KMS-11 (cell line): ENCODE data around the gene HASPIN.

ENCODE experiments used
- H2AFZ ChIP-seq: fragments of 200-600 bp; sonication (generic); 2 replicates; pipeline ENCODE4 v1.6.1; 2016; ENCODE audit warnings: antibody characterized with exemption, mixed run types, low read depth
- H3K27ac ChIP-seq: fragments of 200-600 bp; sonication (generic); 2 replicates; pipeline ENCODE4 v1.6.1; 2016; ENCODE audit warnings: mild to moderate bottlenecking, mixed run types
- H3K27me3 ChIP-seq: fragments of 200-600 bp; sonication (generic); 2 replicates; pipeline ENCODE4 v1.6.1; 2017; ENCODE audit warnings: mild to moderate bottlenecking, low read depth, mixed run types, moderate library complexity; ENCODE audit not compliant: insufficient read depth
- H3K36me3 ChIP-seq: fragments of 200-600 bp; sonication (generic); 2 replicates; pipeline ENCODE4 v1.6.1; 2017; ENCODE audit warnings: mild to moderate bottlenecking, mixed run types; ENCODE audit not compliant: insufficient read depth
- H3K4me1 ChIP-seq: fragments of 200-600 bp; sonication (generic); 2 replicates; pipeline ENCODE4 v1.6.1; 2016; ENCODE audit warnings: mild to moderate bottlenecking, low read depth, mixed run types; ENCODE audit not compliant: poor library complexity, severe bottlenecking
- H3K4me2 ChIP-seq: fragments of 200-600 bp; sonication (generic); 2 replicates; pipeline ENCODE4 v1.7.0; 2016; ENCODE audit warnings: mild to moderate bottlenecking, mixed run types
- H3K4me3 ChIP-seq: fragments of 200-600 bp; sonication (generic); IDR thresholded peaks from 2 replicates; pipeline ENCODE4 v1.6.1; 2017; ENCODE audit warnings: low read depth, low read length, mixed read lengths; ENCODE audit not compliant: insufficient read depth
- H3K79me2 ChIP-seq: fragments of 200-600 bp; sonication (generic); 2 replicates; pipeline ENCODE4 v1.6.1; 2016; ENCODE audit warnings: low read depth, mixed run types; ENCODE audit not compliant: insufficient read depth
- H3K9ac ChIP-seq: fragments of 200-600 bp; sonication (generic); 2 replicates; pipeline ENCODE4 v1.6.1; 2016; ENCODE audit warnings: mild to moderate bottlenecking, mixed run types
- H4K20me1 ChIP-seq: fragments of 200-600 bp; sonication (generic); 2 replicates; pipeline ENCODE4 v1.6.1; 2016; ENCODE audit warnings: mild to moderate bottlenecking, mixed run types; ENCODE audit not compliant: insufficient read depth
- CTCF ChIP-seq: fragments of 200-600 bp; sonication (generic); conservative IDR thresholded peaks from 2 replicates; pipeline ENCODE4 v1.6.1; 2017; ENCODE audit warnings: low read depth, mild to moderate bottlenecking, antibody characterized with exemption, low read length, moderate library complexity, mixed read lengths

HASPIN gene

DNA sequence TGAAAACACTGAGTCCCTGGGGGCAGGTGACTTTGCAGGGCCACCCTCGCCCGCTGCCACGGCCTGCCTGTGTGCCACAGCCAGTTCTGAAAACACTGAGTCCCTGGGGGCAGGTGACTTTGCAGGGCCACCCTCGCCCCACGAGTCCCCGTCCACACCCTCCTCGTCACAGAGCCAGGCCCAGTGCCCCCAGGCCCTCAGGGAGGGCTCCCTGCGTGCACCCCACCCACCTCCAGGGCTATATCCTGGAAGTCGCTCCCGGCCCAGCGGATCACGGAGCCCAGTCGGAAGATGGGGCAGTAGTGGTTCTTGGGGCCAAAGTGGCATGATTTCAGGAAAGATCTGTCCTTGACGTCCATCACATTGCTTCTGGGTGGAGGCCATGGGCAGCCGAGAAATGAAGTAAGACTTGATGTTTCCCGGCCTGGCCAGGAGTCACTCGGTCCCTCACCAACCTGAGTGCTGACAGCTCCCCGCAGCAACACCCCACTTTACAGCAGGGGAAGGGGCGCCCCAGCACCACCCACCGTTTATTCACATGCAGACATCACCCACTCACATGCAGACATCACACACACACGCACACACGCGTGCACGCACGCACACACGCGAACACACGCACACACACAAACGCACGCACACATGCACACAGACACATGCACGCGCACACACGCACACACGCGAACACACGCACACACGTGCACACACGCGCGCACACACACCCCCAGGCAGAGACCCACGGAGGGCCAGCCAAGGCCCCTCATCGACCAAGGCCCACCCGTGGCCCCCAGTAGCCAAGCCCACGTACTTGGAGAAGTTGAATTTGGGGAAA lies 34.2 kb upstream of the HASPIN start:
- no peak overlapping the region for H3K4me3 ChIP-seq
- no peaks in the 10 kb centered on the region for H3K36me3 ChIP-seq
- no peaks in the 10 kb centered on the region for H4K20me1 ChIP-seq
- H3K27ac ChIP-seq = no peak overlapping the region
- no peak overlapping the region for H3K9ac ChIP-seq
- no peaks in the 10 kb centered on the region for H3K27me3 ChIP-seq
- no peaks in the 10 kb centered on the region; the same call in 1 of the 2 replicates for H3K79me2 ChIP-seq
- H3K4me1 ChIP-seq = peaks cover 12% of the 10 kb centered on the region
- no peak for TF ChIP-seq CTCF
- H3K4me2 ChIP-seq = no peak overlapping the region
- no peak overlapping the region for H2AFZ ChIP-seq

DNA sequence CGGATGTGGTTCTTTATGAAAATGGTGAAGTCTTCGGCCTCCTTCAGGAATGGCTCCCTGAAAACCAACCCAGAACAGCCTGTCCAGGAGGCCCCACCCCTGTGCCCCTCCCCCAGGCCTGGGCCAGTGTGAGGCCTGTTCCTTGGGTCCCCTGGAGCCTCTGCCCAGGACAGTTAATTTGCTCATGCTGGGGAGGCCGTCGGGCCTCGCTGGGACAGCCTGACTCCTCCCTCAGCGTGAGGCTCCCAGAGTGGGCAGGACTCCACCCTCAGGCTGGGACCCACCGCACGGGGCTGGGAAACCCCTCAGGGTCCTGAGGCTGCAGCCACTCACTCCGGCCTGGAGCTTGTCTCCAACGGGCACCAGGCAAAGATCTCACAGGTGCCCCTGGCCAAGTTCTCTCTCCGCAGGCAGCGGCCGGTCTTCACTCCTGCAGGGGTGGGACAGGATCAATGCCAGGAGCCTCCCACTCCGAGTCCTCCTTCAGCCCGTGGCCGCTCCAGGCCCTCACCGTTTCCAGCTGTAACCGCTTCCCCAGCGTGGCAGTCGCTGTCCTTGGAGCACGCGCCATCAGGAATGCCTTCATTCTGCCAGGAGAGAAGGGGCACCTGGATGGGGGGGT lies 33.5 kb upstream of the HASPIN start:
- H3K4me2 ChIP-seq = no peak overlapping the region
- H3K36me3 ChIP-seq = no peaks in the 10 kb centered on the region
- no peaks in the 10 kb centered on the region for H3K27me3 ChIP-seq
- H3K79me2 ChIP-seq = no peaks in the 10 kb centered on the region; the same call in 1 of the 2 replicates
- no peak overlapping the region for H3K4me3 ChIP-seq
- no peaks in the 10 kb centered on the region for H4K20me1 ChIP-seq
- H3K4me1 ChIP-seq = peaks cover 12% of the 10 kb centered on the region
- no peak overlapping the region for H2AFZ ChIP-seq
- no peak for TF ChIP-seq CTCF
- no peak overlapping the region for H3K27ac ChIP-seq
- H3K9ac ChIP-seq = no peak overlapping the region

GRCh38 chr17:3691617-3692067 lies 32.1 kb upstream of the HASPIN start:
- Histone ChIP-seq H3K27ac (no peak overlapping the region), H3K79me2 (no peaks in the 10 kb centered on the region; the same call in 1 of the 2 replicates), H3K9ac (no peak overlapping the region)

DNA sequence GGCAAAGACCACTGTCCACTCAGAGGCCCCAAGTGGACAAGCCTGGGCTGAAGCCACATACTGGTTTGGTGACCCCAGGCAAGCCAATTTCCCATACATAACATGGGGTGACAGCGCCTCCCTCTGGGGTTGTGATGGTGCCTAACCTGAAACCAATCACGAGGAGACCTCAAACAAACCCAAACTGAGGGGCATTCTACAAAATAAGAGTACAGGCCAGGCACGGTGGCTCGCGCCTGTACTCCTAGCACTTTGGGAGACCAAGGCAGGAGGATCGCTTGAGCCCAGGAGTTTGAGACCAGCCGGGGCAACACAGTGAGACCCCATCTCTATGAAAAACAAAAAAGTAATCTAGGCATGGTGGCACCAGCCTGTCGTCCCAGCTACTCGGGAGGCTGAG lies 31.4 kb upstream of the HASPIN start:
- Histone ChIP-seq H3K4me3 (no peak overlapping the region), H3K9ac (no peak overlapping the region), H3K4me2 (no peak overlapping the region), H3K36me3 (no peaks in the 10 kb centered on the region), H3K27ac (no peak overlapping the region), H3K4me1 (peaks cover 12% of the 10 kb centered on the region), H2AFZ (no peak overlapping the region), H3K79me2 (no peaks in the 10 kb centered on the region; the same call in 1 of the 2 replicates), H4K20me1 (no peaks in the 10 kb centered on the region), H3K27me3 (no peaks in the 10 kb centered on the region)
- TF ChIP-seq CTCF = no peak

More at GRCh38 chr17:3691617-3692067, 32.1 kb upstream of the HASPIN start:
- no peak overlapping the region for H3K4me3 ChIP-seq
- no peak overlapping the region for H3K4me2 ChIP-seq
- no peaks in the 10 kb centered on the region for H3K36me3 ChIP-seq
- peaks cover 12% of the 10 kb centered on the region for H3K4me1 ChIP-seq
- H4K20me1 ChIP-seq = no peaks in the 10 kb centered on the region
- no peaks in the 10 kb centered on the region for H3K27me3 ChIP-seq
- no peak for TF ChIP-seq CTCF
- no peak overlapping the region for H2AFZ ChIP-seq
